ENCODE data around the gene COL4A4. TPM values are rescaled to one million over a fixed set of nuclear protein-coding genes. Genes with fewer than 3 reads are reported as not detected.

The COL4A4 gene
- total RNA-seq, 3 donors from 2014 or later (not counting 1 experiment from before 2014, with no cell fraction given), result 0.31 to 2.3 (median 0.88) TPM

DNA sequence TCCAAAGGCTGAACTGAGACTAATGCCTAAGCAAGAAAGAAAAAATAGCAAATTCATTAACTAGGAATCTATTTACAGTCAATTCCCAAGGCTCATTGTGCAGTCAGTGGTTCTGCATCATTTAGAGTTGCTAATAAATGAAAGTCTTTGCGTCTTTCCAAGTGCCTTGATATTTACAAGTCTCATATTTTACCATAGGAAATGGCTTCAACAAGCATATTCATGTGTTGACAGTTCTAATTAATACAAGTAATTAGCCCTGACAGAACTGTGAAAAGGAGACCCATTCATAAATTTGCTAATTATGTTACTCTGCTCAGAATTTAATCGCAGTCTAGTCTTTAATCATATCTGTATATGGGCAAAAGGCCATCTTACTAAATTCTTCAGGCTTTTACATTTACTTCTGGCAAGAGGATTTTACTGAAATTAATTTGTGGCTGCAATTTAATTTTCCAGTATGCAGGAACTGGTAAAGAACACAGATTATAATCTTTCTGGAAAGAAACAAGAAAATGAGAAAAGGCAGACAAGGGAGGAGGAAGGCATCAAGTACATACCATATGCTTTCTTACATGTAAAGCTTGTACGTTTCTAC lies 201.7 kb downstream of the COL4A4 start:
- TF ChIP-seq, protein P1, sequence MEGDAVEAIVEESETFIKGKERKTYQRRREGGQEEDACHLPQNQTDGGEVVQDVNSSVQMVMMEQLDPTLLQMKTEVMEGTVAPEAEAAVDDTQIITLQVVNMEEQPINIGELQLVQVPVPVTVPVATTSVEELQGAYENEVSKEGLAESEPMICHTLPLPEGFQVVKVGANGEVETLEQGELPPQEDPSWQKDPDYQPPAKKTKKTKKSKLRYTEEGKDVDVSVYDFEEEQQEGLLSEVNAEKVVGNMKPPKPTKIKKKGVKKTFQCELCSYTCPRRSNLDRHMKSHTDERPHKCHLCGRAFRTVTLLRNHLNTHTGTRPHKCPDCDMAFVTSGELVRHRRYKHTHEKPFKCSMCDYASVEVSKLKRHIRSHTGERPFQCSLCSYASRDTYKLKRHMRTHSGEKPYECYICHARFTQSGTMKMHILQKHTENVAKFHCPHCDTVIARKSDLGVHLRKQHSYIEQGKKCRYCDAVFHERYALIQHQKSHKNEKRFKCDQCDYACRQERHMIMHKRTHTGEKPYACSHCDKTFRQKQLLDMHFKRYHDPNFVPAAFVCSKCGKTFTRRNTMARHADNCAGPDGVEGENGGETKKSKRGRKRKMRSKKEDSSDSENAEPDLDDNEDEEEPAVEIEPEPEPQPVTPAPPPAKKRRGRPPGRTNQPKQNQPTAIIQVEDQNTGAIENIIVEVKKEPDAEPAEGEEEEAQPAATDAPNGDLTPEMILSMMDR (IDR thresholded peaks at IDR 0.05), result no peak
- Histone ChIP-seq H3K9me3 (ENCODE audit: control insufficient read depth, insufficient read depth, low read length) (no peaks in the 10 kb centered on the region), H3K27ac (ENCODE audit: low read length) (no peak overlapping the region), H3K4me1 (ENCODE audit: control insufficient read depth, insufficient read depth, low read length) (no peaks in the 10 kb centered on the region), H3K27me3 (ENCODE audit: control insufficient read depth, insufficient read depth, low read length) (no peaks in the 10 kb centered on the region), H3K4me3 (ENCODE audit: low read length) (no peak overlapping the region), H3K36me3 (ENCODE audit: control insufficient read depth, insufficient read depth, low read length) (no peaks in the 10 kb centered on the region)
- peaks cover 3% of the 10 kb centered on the region in 2 donors for H3K9me3 Mint-ChIP-seq
- DNase-seq, result no peak
- peaks cover 3% of the 10 kb centered on the region for H3K36me3 Mint-ChIP-seq
- no peak overlapping the region for H3K4me3 Mint-ChIP-seq
- intact Hi-C loops (cut with micrococcal nuclease), result no loop called here
- no peaks in the 10 kb centered on the region for H3K27me3 Mint-ChIP-seq (ENCODE audit: low read depth in 2 of 2)
- ATAC-seq, result no peak
- WGBS (ENCODE audit: insufficient coverage), result 100% methylated on average over 1 of the region's 3 CpGs
- H3K27ac Mint-ChIP-seq, result no peak overlapping the region
- no peaks in the 10 kb centered on the region for H3K4me1 Mint-ChIP-seq

DNA sequence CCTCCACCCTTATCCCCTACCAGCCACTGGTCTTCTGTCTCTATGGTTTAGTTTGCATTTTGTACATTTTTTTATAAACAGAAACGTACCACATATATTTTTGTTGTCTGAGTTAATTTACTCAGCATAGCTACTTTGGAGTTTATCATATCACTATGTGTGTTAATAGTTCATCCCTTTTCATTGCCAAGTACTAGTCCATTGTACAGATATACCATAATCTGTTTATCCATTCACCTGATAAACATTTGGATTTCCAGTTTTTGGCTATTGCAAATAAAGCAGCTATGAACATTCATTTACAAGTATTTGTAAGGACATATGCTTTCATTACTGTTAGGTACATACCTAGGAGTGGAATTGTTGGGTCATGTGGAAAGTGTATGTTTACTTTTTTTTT lies 204.6 kb downstream of the COL4A4 start:
- WGBS (ENCODE audit: insufficient coverage), result no CpG with 5 or more reads among the region's 1 CpG
- intact Hi-C loops (cut with micrococcal nuclease), result no loop called here
- Mint-ChIP-seq H3K4me1 (peaks cover 0 to 6% of the 10 kb centered on the region in 2 donors), H3K27me3 (ENCODE audit: low read depth in 2 of 2) (no peaks in the 10 kb centered on the region), H3K9me3 (peaks cover 3% of the 10 kb centered on the region in 2 donors), H3K36me3 (peaks cover 6% of the 10 kb centered on the region), H3K27ac (no peak overlapping the region), H3K4me3 (no peak overlapping the region)
- ATAC-seq (no peak), DNase-seq (no peak)
- no peaks in the 10 kb centered on the region for H3K4me1 ChIP-seq (ENCODE audit: control insufficient read depth, insufficient read depth, low read length)
- peaks cover 2% of the 10 kb centered on the region for H3K9me3 ChIP-seq (ENCODE audit: control insufficient read depth, insufficient read depth, low read length)
- H3K27me3 ChIP-seq (ENCODE audit: control insufficient read depth, insufficient read depth, low read length), result no peaks in the 10 kb centered on the region
- no peak overlapping the region for H3K27ac ChIP-seq (ENCODE audit: low read length)
- TF ChIP-seq, protein P1 (IDR thresholded peaks at IDR 0.05), result no peak
- H3K4me3 ChIP-seq (ENCODE audit: low read length), result no peak overlapping the region
- H3K36me3 ChIP-seq (ENCODE audit: control insufficient read depth, insufficient read depth, low read length), result no peaks in the 10 kb centered on the region

DNA sequence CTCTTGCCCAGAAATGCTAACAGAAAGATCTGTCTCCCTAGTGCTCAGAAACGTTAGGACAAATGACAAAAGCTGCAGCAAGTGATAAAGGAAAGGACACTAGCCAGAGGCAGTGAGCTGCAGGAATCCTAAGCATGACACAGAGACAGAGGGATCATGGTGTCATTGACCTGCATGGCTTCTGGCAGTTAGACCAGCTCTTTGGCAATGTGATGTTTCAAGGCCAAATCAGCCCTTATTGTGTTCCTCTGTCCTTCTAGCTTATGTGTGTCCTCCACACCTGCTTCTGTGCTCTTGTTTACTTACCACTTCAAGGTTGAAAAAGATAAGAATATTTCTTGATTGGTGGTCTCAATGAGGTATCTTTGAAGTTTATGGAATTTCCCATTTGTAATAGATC lies 207.3 kb downstream of the COL4A4 start:
- Mint-ChIP-seq H3K4me1 (peaks cover 0 to 6% of the 10 kb centered on the region in 2 donors), H3K9me3 (peaks cover 3% of the 10 kb centered on the region in 2 donors), H3K27me3 (ENCODE audit: low read depth in 2 of 2) (no peaks in the 10 kb centered on the region), H3K36me3 (peaks cover 6% of the 10 kb centered on the region), H3K27ac (no peak overlapping the region), H3K4me3 (no peak overlapping the region)
- Histone ChIP-seq H3K9me3 (ENCODE audit: control insufficient read depth, insufficient read depth, low read length) (peaks cover 2% of the 10 kb centered on the region), H3K4me3 (ENCODE audit: low read length) (no peak overlapping the region), H3K27ac (ENCODE audit: low read length) (no peak overlapping the region), H3K4me1 (ENCODE audit: control insufficient read depth, insufficient read depth, low read length) (no peaks in the 10 kb centered on the region), H3K36me3 (ENCODE audit: control insufficient read depth, insufficient read depth, low read length) (no peaks in the 10 kb centered on the region), H3K27me3 (ENCODE audit: control insufficient read depth, insufficient read depth, low read length) (no peaks in the 10 kb centered on the region)
- intact Hi-C loops (cut with micrococcal nuclease), result no loop called here
- ATAC-seq (no peak), DNase-seq (no peak)
- TF ChIP-seq, protein P1 (IDR thresholded peaks at IDR 0.05), result no peak
- WGBS (ENCODE audit: insufficient coverage), result 85% methylated on average over 1 of the region's 1 CpG

DNA sequence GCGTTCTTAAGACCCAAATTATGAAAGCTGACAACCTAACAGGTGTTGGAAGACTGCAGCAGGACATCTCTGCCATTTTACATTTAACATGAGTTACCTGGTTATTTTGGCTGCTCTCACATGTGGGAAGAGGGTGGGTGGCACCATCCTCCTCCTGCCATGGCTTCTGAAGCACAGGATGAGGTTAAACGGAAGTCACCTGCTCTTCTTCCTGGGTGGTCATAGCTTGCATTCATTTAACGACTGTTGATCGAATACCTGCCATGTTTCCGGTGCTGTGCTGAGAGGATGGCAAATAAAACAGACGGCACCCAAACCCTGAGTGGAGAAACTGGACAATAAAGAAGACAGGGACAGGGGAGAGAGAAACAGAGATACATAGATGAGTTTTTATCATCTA lies 210.2 kb downstream of the COL4A4 start:
- Mint-ChIP-seq H3K4me3 (no peak overlapping the region), H3K27ac (no peak overlapping the region), H3K4me1 (peaks cover 0 to 19% of the 10 kb centered on the region in 2 donors), H3K36me3 (peaks cover 6% of the 10 kb centered on the region), H3K9me3 (peaks cover 0 to 3% of the 10 kb centered on the region in 2 donors), H3K27me3 (ENCODE audit: low read depth in 2 of 2) (no peaks in the 10 kb centered on the region)
- Histone ChIP-seq H3K9me3 (ENCODE audit: control insufficient read depth, insufficient read depth, low read length) (peaks cover 2% of the 10 kb centered on the region), H3K4me3 (ENCODE audit: low read length) (no peak overlapping the region), H3K4me1 (ENCODE audit: control insufficient read depth, insufficient read depth, low read length) (no peaks in the 10 kb centered on the region), H3K27me3 (ENCODE audit: control insufficient read depth, insufficient read depth, low read length) (no peaks in the 10 kb centered on the region), H3K27ac (ENCODE audit: low read length) (no peak overlapping the region), H3K36me3 (ENCODE audit: control insufficient read depth, insufficient read depth, low read length) (no peaks in the 10 kb centered on the region)
- ATAC-seq, result no peak
- intact Hi-C loops (cut with micrococcal nuclease), result no loop called here
- DNase-seq, result no peak
- 90% methylated on average over 6 of the region's 6 CpGs for WGBS (ENCODE audit: insufficient coverage)
- TF ChIP-seq, protein P1 (IDR thresholded peaks at IDR 0.05), result no peak
